Gastroesophageal sphincter (tissue), 4 donors: Measurements from ENCODE around the gene DMC1. TPM values are rescaled to one million over a fixed set of nuclear protein-coding genes. Genes with fewer than 3 reads are reported as not detected.
A peak's percentile ranks its signal among the peaks of the same experiment; 100 is the strongest.

Experiments
- ATAC-seq: fragments of 150-250 bp; one replicate; pipeline ENCODE4 v1.9.1; 2016; ENCODE audit warnings: mild to moderate bottlenecking, moderate library complexity
- H3K27ac ChIP-seq, 4 donors: fragments of 200-600 bp; sonication (generic) in 3 of 4; 1 replicate in 3 of 4; 2 replicates in 1 of 4; pipeline ENCODE4 v1.5.1; 2016 to 2019
- H3K27me3 ChIP-seq: fragments of 200-600 bp; sonication (generic); one replicate; pipeline ENCODE4 v1.5.1; 2019
- H3K36me3 ChIP-seq, 2 donors: fragments of 200-600 bp; sonication (generic); one replicate each; pipeline ENCODE4 v1.5.1; 2019; ENCODE audit warnings: control low read depth in 1 of 2
- H3K4me1 ChIP-seq, 3 donors: fragments of 200-600 bp; sonication (generic); 1 replicate in 2 of 3; 2 replicates in 1 of 3; pipeline ENCODE4 v1.5.1; 2016 to 2019; ENCODE audit warnings: control low read depth in 2 of 3
- H3K4me3 ChIP-seq, 2 donors: fragments of 200-600 bp; sonication (generic); one replicate each; pipeline ENCODE4 v1.5.1; 2019; ENCODE audit warnings: mild to moderate bottlenecking in 1 of 2, moderate library complexity in 1 of 2
- H3K9me3 ChIP-seq, 3 donors: fragments of 200-600 bp; sonication (generic); one replicate each; pipeline ENCODE4 v1.5.1; 2017 to 2019; ENCODE audit warnings: control low read depth in 2 of 3
- CTCF ChIP-seq, 4 experiments: fragments of 200-600 bp in 2 of 4; fragments of 450-650 bp in 2 of 4; sonication (generic) in 1 of 4; IDR thresholded peaks; one replicate each; pipeline ENCODE4 v1.5.1; 2017 to 2019; ENCODE audit warnings: antibody characterized with exemption in 4 of 4, mild to moderate bottlenecking in 2 of 4, moderate library complexity in 2 of 4
- EP300 ChIP-seq: sonication (generic); formaldehyde crosslinking; IDR thresholded peaks from one replicate; pipeline ENCODE4 v1.6.1; 2017; ENCODE audit warnings: antibody characterized with exemption, mild to moderate bottlenecking
- POLR2A ChIP-seq, 2 donors: fragments of 450-650 bp; IDR thresholded peaks; one replicate each; pipeline ENCODE4 v1.6.1; 2017; ENCODE audit warnings: antibody characterized with exemption in 2 of 2, mild to moderate bottlenecking in 2 of 2, moderate library complexity in 1 of 2
- POLR2AphosphoS5 ChIP-seq: sonication (generic); formaldehyde crosslinking; IDR thresholded peaks from one replicate; pipeline ENCODE4 v1.6.1; 2017; ENCODE audit warnings: antibody characterized with exemption
- WGBS, 2 donors: methylation state at CpG; one replicate each; pipeline ENCODE4 v1.1.5; 2018; ENCODE audit warnings: low coverage in 1 of 2; 5-methylcytosine and 5-hydroxymethylcytosine counted together
- total RNA-seq, 4 donors: library from RNA; depleted of rRNA; stranded (reverse); fragments of >200 nt; gene quantifications; one replicate each; pipeline ENCODE4 v1.1.0, GENCODE V29; 2016

Gene DMC1
- total RNA-seq, 4 donors from 2014 or later, result 1.7 to 5.0 (median 2.2) TPM

DNA sequence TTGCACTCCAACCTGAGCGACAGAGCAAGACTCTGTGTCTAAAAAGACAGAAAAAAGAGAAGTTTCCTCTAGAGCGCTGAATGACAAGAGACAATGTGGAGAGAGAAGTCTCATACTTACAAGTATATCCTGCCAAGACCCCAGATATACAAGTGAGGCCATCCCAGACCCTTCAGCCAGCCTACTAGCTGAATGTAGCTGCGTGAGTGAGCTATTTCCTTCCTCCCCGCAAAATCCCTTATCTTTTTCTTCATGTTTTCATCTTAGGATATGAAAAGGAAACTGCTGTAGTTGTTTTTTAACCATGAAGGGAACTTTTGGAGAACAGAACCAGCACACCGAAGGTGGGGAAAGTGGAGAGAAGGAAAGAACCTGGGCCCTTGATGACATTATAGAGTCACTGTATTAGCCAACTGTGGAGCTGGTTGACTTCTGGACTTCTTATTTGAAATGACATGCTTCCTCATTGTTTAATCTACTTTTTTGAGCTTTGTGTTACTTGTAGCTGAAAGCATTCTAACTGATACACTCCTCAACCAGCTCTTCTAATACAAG lies 59.5 kb downstream of the DMC1 start:
- H3K4me1 ChIP-seq, result peaks cover 0 to 17% (median 4%) of the 10 kb centered on the region in 3 donors
- ATAC-seq, result no peak
- H3K27me3 ChIP-seq, result no peaks in the 10 kb centered on the region
- no peaks in the 10 kb centered on the region for H3K9me3 ChIP-seq
- no peaks in the 10 kb centered on the region for H3K36me3 ChIP-seq
- WGBS, 2 donors, result 85 to 98% methylated on average over 5 of the region's 5 CpGs
- H3K27ac ChIP-seq, result no peak overlapping the region
- no peak overlapping the region for H3K4me3 ChIP-seq
- no peak for TF ChIP-seq POLR2AphosphoS5
- TF ChIP-seq POLR2A (IDR thresholded peaks at IDR 0.05), result no peak
- TF ChIP-seq EP300, result no peak
- TF ChIP-seq CTCF (IDR thresholded peaks at IDR 0.05), result no peak

- WGBS, 2 donors, result 0% methylated on average over 12 to 14 of the region's 83 CpGs
Measured at GRCh38 chr22:38506118-38506962, 63.6 kb downstream of the DMC1 start, which contains the start of gene DDX17. TSS of gene DDX17 (minus strand) at chr22:38506311.

GRCh38 chr22:38505541-38506117 lies 64.4 kb downstream of the DMC1 start:
- Histone ChIP-seq H3K9me3 (no peaks in the 10 kb centered on the region), H3K4me3 (peak overlapping the region; percentile 74 to 83), H3K36me3 (peaks cover 0 to 20% of the 10 kb centered on the region in 2 donors), H3K27ac (peak overlapping the region; percentile 96 to 100 (median 98)), H3K27me3 (no peaks in the 10 kb centered on the region), H3K4me1 (peaks cover 0 to 60% (median 9%) of the 10 kb centered on the region in 3 donors)
- ATAC-seq, result peak; percentile 73
- TF ChIP-seq CTCF (IDR thresholded peaks at IDR 0.05) (no peak), EP300 (no peak), POLR2A (IDR thresholded peaks at IDR 0.05) (peak; percentile 80 to 83), POLR2AphosphoS5 (peak; percentile 52)
- WGBS, 2 donors, result 0% methylated on average over 8 of the region's 69 CpGs; no CpG with 5 or more reads in 1 of the 2 donors

More at GRCh38 chr22:38506118-38506962, 63.6 kb downstream of the DMC1 start, which contains the start of gene DDX17:
- Histone ChIP-seq H3K36me3 (peaks cover 0 to 13% of the 10 kb centered on the region in 2 donors), H3K9me3 (no peaks in the 10 kb centered on the region), H3K4me1 (peaks cover 0 to 53% (median 5%) of the 10 kb centered on the region in 3 donors), H3K27me3 (no peaks in the 10 kb centered on the region), H3K27ac (peak within 1 kb of the TSS; percentile 96 to 100 (median 98)), H3K4me3 (peak within 1 kb of the TSS; percentile 74 to 83)
- peak; percentile 96 for ATAC-seq
- TF ChIP-seq EP300, result no peak
- TF ChIP-seq POLR2A (IDR thresholded peaks at IDR 0.05), result peak; percentile 73 to 77
- TF ChIP-seq CTCF (IDR thresholded peaks at IDR 0.05), result peak in 2 of 4 experiments; percentile 50 to 52
- TF ChIP-seq POLR2AphosphoS5, result peak; percentile 82

- Histone ChIP-seq H3K4me1 (peaks cover 0 to 66% (median 9%) of the 10 kb centered on the region in 3 donors), H3K4me3 (peak overlapping the region; percentile 74 to 83), H3K9me3 (no peaks in the 10 kb centered on the region), H3K27ac (peak overlapping the region; percentile 96 to 100 (median 98)), H3K36me3 (peaks cover 0 to 27% of the 10 kb centered on the region in 2 donors), H3K27me3 (no peaks in the 10 kb centered on the region)
- WGBS, 2 donors, result 0% methylated on average over 8 to 10 of the region's 35 CpGs
- ATAC-seq, result no peak
- TF ChIP-seq CTCF (IDR thresholded peaks at IDR 0.05) (no peak), POLR2A (IDR thresholded peaks at IDR 0.05) (no peak), POLR2AphosphoS5 (peak; percentile 5), EP300 (no peak)
Measured at GRCh38 chr22:38504731-38505540, 65.0 kb downstream of the DMC1 start.
